ENCODE results near the gene DDX6. TPM values are rescaled to one million over a fixed set of nuclear protein-coding genes. Genes with fewer than 3 reads are reported as not detected.
"Not testable (repeated sequence)": the region's sequence is repeated elsewhere in the genome, so short reads cannot be mapped to it uniquely, and the experiment has no call there.

The DDX6 gene
- total and polyA plus RNA-seq, 3 donors from 2014 or later: 63.5 to 124 (median 105) TPM

- intact Hi-C loops (cut with DNase I; ENCODE audit: low total_unique reads): no loop called here
- no peak for TF ChIP-seq POLR2A (IDR thresholded peaks at IDR 0.05)
- TF ChIP-seq CTCF (IDR thresholded peaks at IDR 0.05): no peak
- no peak overlapping the region for H3K4me3 ChIP-seq
- H3K4me1 ChIP-seq: no peaks in the 10 kb centered on the region
- H3K9me3 ChIP-seq: no peaks in the 10 kb centered on the region
- H3K27me3 ChIP-seq: no peaks in the 10 kb centered on the region
- H3K36me3 ChIP-seq (ENCODE audit: low read depth, missing control alignments): no peaks in the 10 kb centered on the region
- no peak for DNase-seq
- WGBS, 2 donors: 95% methylated on average over 6 to 7 of the region's 7 CpGs
- no peak overlapping the region for H3K27ac ChIP-seq
Measured at GRCh38 chr11:118827118-118827517, 36.2 kb upstream of the DDX6 start.

- DNase-seq; H3K4me1 ChIP-seq; H3K4me3 ChIP-seq; H3K27ac ChIP-seq; H3K36me3 ChIP-seq (ENCODE audit: low read depth, missing control alignments); H3K27me3 ChIP-seq; intact Hi-C loops (cut with DNase I; ENCODE audit: low total_unique reads); H3K9me3 ChIP-seq: not testable (repeated sequence)
- WGBS, 2 donors: 88 to 92% methylated on average over 8 of the region's 8 CpGs
Measured at GRCh38 chr11:118822936-118823510, 32.1 kb upstream of the DDX6 start.

- WGBS, 2 donors: 62 to 79% methylated on average over 12 to 14 of the region's 14 CpGs
- intact Hi-C loops (cut with DNase I; ENCODE audit: low total_unique reads): no loop called here
- H3K4me1 ChIP-seq: no peaks in the 10 kb centered on the region
Measured at GRCh38 chr11:118820412-118821357, 29.7 kb upstream of the DDX6 start.

GRCh38 chr11:118820025-118820379 is 29.0 kb upstream of the DDX6 start:
- H3K27ac ChIP-seq; intact Hi-C loops (cut with DNase I; ENCODE audit: low total_unique reads); H3K27me3 ChIP-seq: not testable (repeated sequence)

More at GRCh38 chr11:118820412-118821357, 29.7 kb upstream of the DDX6 start:
- no peak overlapping the region for H3K4me3 ChIP-seq
- DNase-seq: peak; percentile 23
- TF ChIP-seq POLR2A (IDR thresholded peaks at IDR 0.05): no peak
- no peak for TF ChIP-seq CTCF (IDR thresholded peaks at IDR 0.05)
- no peak overlapping the region for H3K27ac ChIP-seq
- peaks cover 3% of the 10 kb centered on the region for H3K27me3 ChIP-seq
- no peaks in the 10 kb centered on the region for H3K36me3 ChIP-seq (ENCODE audit: low read depth, missing control alignments)
- H3K9me3 ChIP-seq: no peaks in the 10 kb centered on the region

GRCh38 chr11:118819334-118820024 is 28.5 kb upstream of the DDX6 start:
- Histone ChIP-seq H3K27ac (no peak overlapping the region), H3K4me3 (no peak overlapping the region), H3K36me3 (ENCODE audit: low read depth, missing control alignments) (no peaks in the 10 kb centered on the region), H3K27me3 (peaks cover 3% of the 10 kb centered on the region), H3K9me3 (no peaks in the 10 kb centered on the region), H3K4me1 (no peaks in the 10 kb centered on the region)
- intact Hi-C loops (cut with DNase I; ENCODE audit: low total_unique reads): no loop called here
- no peak for TF ChIP-seq CTCF (IDR thresholded peaks at IDR 0.05)
- TF ChIP-seq POLR2A (IDR thresholded peaks at IDR 0.05): no peak
- WGBS, 2 donors: 69 to 81% methylated on average over 7 of the region's 7 CpGs
- no peak for DNase-seq

More at GRCh38 chr11:118820025-118820379, 29.0 kb upstream of the DDX6 start:
- H3K4me1 ChIP-seq; H3K9me3 ChIP-seq; H3K4me3 ChIP-seq; H3K36me3 ChIP-seq (ENCODE audit: low read depth, missing control alignments); DNase-seq: not testable (repeated sequence)
- WGBS, 2 donors: 93 to 95% methylated on average over 7 of the region's 7 CpGs
